Fibroblast of skin of right biceps (primary cell): ENCODE data around the gene RIPK3.
"Not testable (repeated sequence)": the region's sequence is repeated elsewhere in the genome, so short reads cannot be mapped to it uniquely, and the experiment has no call there.

Source experiments
- DNase-seq: peaks from one replicate; pipeline ENCODE4 v3.0.0-alpha.2; 2013

Gene RIPK3

DNA sequence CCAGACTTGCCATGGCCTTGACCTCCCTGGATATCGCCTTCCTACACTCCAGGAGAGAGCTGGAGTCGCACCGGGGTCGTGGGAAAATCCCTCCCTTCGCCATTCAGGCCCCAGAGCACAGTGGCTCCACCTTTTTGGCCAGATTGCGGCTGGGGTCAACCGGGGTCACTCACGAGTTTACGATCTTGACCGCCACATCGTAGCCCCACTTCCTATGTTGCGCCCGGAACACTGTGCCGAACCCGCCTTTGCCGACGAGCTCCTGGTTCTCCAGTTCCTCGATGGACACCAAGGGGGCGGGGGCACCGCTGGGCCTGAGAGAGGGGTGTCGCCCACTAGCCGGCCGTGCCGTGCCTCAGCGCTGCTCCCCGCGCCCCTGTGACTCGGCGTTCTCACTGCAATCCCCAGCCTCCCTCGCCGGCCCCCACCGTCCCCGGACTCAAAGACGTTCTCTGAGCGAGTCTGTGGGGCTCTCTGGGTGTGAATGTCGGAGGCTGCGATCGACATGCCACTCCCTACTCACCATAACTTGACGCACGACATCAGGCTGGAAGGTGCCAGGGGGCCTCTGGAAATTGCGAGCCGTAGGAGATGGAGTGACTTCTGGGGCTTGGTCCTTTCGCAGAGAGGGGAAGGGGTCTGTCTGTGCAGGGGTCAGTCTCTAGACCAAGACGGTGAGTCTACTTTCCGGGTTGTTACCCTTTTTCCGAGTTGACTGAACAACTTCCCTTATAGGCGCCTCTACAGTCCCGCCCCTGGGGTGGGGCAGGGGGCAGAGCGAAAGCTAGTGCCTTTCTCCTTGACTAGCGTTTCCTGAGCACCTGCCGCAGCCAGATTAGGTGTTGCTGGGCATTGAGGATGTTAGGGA lies at the start of gene RIPK3:
Gene RIPK3 (minus strand): TSS at position 708 of the 868 bp plus-strand sequence. CDS start 165 bp downstream, at position 543.
- DNase-seq = no peak

GRCh38 chr14:24389226-24389848 lies 49.5 kb upstream of the RIPK3 start:
- DNase-seq = no peak

DNA sequence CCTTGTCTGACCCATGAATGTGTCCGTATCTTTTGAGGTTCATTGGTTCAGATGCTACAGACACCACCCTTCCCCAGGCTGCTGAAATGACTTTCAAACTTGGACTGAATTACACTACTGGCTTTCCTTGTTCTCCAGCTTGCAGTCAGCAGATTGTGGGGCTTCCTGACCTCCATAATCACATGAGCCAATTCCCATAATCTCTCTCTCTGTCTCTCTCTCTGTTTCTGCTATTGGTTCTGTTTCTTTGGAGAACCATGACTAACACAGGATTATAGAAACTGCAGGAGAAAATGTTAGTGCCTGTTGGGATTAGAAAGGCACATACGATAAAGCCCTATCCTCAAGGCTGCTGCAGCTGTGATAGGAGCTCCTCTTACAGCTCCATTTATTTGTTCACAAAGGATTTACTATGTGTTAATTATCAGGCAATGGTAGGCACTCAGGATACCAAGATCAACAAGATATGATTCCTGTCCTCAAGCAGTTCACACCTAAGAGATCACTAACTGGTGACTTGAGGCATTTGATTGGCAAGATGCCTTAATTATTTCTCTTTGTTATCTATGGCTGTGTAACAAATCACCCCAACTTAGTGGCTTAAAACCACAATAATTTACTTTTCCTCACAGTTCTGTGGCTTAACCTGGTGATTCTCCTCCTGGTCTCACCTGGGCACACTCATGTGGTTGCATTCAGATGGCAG lies 48.8 kb upstream of the RIPK3 start:
- no peak for DNase-seq

DNA sequence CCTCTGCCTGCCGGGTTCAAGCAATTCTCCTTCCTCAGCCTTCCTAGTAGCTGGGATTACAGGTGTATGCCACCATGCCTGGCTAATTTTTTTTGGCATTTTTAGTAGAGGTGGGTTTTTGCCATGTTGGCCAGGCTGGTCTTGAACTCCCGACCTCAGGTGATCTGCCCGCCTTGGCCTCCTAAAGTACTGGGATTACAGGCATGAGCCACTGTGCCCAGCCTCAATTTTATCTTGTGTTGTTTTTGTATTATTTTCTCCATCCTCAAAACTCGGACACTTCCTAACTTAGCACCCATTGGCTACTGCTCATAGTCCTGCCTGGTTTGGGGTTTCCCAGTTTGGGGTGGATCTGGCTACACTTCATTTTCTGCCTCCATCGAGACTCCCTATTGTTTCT lies 47.8 kb upstream of the RIPK3 start:
- not testable (repeated sequence) for DNase-seq

GRCh38 chr14:24387009-24387345 lies 47.2 kb upstream of the RIPK3 start:
- DNase-seq = no peak

DNA sequence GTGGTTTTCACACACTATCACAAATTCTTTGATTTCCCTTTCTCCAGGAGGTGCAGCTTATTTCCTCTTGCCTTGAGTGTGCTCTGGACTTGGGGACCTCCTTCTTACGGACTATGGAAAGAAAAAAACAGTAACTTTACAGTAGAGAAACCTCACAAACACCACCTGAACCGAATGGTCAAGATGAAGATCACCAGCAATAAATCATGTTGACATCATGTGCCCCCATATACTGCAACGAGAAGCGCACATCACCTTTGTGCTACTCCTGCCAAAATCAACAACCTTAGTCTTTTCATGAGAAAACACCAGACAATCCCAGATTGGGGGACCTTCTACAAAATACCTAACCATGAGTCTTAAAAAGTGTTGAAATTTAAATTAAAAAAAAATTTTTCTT lies 45.7 kb upstream of the RIPK3 start:
- no peak for DNase-seq

- DNase-seq = no peak
Measured at GRCh38 chr14:24384169-24384568, 44.4 kb upstream of the RIPK3 start.

DNA sequence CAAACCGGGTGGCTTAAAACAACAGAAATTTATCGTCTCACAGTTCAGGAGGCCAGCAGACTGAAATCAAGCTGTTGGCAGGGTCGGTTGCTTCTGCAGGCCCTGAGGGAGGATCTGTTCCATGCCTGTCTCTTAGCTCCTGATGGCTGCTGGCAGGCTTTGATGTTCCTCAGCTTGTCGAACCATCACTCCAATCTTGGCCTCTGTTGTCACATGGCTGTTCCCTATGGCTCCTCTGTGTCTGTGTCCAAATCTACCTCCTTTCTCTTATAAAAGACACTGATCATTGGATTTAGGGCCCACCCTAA lies 42.2 kb upstream of the RIPK3 start:
- DNase-seq = no peak

- no peak for DNase-seq
Measured at GRCh38 chr14:24381363-24382063, 41.7 kb upstream of the RIPK3 start.

GRCh38 chr14:24379907-24380730 lies 40.3 kb upstream of the RIPK3 start:
- DNase-seq = no peak

DNA sequence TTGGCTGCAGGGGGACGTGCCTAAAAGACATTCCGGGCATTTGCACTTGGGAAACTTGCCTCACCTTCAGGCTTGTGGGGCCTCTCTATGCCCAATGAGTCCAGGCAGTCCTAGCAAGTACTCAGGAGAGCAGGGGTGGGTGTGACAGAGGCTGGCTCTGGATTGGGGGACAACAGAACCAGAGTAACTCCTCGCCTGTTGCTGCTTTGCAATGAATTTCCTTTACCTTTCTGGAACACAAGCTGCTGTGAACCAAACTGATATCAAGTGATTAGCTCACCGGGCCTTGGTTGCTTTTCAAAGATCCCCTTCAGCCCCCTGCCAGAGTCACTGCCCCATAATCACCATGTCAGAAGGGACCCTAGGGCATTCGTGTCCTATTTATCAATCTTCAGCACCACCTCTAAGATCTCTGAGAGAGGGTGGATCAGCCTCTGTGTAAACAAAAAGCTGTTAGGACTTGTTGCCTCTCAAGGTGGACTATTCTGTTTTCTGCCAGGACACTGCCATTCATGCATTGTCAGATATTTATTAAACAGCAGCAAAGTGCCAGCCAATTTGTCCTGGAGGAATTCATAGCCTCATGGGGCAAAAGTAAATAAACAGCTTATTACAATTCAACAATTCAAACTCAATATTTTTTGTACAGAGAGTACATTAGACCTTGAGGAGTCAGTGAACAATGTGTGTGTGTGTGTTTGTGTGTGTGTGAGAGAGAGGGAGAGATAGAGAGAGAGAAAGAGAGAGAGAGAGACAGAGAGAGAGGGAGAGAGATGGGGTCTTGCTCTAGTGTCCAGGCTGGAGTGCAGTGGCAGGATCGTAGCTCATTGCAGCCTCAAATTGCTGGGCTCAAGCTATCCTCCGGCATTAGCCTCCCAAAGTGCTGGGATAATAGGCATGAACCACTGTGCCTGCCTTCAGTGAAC lies 39.5 kb upstream of the RIPK3 start:
- DNase-seq = no peak

DNA sequence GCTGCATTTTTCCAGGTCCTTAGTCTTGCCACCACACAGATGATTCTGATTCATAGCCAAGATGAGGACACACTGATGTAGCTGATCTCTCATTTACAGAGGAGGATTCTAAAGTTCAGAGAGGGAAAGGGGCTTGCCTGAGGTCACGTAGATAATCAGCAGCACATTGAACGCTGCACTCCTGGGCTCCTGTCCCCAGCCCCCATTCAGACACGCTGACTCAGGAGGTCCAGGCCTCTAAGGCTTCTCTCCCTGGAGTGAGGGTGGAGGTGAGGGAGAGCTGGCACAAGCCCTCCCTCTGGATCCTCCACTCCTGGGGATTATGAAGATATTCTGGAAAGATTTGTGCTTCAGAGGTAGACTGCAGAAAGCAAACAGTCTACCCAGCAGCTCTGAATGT lies 38.5 kb upstream of the RIPK3 start:
- no peak for DNase-seq

DNA sequence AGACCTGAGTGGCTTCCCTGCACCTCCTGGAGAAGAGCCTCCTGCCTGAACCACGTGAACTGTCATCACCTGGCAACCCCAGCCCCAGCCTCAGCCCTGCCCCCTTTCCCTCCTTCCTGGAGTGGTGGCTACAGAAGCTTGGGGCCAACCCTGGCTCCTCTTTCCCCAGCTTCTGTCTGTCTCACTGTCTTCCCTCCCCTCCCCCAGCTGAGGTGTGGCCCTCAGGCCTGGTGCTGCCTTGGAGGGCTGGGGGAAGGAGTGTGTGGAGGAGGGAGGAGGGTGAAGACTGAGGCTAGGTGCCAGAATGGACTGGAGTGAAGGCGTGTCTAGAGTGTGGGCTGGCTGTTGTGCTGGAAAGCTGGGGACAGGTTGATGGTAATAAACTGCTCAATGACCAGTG lies 37.9 kb upstream of the RIPK3 start:
- DNase-seq = peak; percentile 26

DNA sequence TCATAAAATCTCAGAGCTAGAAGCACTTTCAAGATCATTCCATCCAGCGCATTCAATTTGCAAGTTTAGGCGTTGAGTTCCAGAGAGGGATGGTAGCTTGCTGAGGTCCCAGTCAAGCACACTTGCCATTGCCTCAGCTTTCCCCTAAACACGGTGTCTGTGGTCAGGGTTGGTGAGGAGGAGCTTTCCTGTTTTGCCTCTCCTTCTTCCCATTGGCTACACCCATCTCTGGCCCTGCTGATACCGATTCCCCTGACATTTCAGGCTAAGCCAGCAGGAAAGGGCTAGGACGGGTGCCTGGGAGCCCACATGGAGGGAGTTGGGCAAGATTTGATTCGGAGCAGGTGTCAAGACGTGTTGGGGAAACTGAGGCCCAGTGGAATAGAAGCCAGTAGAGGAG lies 37.3 kb upstream of the RIPK3 start:
- DNase-seq = no peak

- DNase-seq = no peak
Measured at GRCh38 chr14:24376448-24377070, 36.8 kb upstream of the RIPK3 start.

DNA sequence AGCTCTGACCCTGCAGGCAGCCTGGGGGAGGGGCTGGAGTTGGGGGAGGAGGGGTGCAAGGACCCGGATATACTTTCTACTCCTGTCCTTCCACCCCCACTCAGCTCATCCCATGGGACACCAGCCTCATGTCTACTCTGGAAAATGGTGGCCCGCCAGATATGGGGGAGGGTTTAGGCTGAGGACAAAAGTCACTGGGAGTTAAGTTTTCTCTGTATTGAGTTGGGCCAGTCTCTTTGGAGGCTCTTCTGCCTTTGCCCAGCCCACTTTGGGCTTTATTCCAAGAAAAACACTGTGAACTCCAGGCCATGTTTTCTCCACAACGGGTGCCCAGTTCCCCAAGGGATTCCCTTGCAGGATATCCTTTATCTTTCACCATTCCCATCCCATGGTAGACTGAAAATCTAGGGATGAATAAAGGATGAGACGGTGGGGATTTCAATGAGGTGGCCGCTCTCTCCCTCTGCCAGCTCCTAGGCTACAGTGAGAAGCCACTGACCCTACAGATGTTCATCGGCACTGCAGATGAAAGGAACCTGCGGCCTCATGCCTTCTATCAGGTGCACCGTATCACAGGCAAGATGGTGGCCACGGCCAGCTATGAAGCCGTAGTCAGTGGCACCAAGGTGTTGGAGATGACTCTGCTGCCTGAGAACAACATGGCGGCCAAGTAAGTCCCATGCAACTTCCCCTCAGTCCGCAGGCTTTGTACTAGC lies 33.1 kb upstream of the RIPK3 start:
- peak; percentile 46 for DNase-seq

- not testable (repeated sequence) for DNase-seq
Measured at GRCh38 chr14:24371605-24372004, 31.8 kb upstream of the RIPK3 start.

GRCh38 chr14:24370748-24371147 lies 31.0 kb upstream of the RIPK3 start:
- no peak for DNase-seq

DNA sequence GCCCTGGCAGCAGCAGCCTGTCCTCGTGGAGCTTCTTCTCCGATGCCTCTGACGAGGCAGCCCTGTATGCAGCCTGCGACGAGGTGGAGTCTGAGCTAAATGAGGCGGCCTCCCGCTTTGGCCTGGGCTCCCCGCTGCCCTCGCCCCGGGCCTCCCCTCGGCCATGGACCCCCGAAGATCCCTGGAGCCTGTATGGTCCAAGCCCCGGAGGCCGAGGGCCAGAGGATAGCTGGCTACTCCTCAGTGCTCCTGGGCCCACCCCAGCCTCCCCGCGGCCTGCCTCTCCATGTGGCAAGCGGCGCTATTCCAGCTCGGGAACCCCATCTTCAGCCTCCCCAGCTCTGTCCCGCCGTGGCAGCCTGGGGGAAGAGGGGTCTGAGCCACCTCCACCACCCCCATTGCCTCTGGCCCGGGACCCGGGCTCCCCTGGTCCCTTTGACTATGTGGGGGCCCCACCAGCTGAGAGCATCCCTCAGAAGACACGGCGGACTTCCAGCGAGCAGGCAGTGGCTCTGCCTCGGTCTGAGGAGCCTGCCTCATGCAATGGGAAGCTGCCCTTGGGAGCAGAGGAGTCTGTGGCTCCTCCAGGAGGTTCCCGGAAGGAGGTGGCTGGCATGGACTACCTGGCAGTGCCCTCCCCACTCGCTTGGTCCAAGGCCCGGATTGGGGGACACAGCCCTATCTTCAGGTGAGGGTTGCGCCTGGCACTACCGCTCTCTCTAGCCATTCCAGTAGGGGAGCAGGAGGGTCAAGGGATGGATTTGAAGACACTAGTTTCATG lies 30.3 kb upstream of the RIPK3 start:
- no peak for DNase-seq
